Right atrium auricular region (tissue), 2 donors: Measurements from ENCODE around the gene SPRR2G. TPM values are rescaled to one million over a fixed set of nuclear protein-coding genes. Genes with fewer than 3 reads are reported as not detected.
"Not testable (repeated sequence)": the region's sequence is repeated elsewhere in the genome, so short reads cannot be mapped to it uniquely, and the experiment has no call there.

Experiments
- DNase-seq: peaks from one replicate; pipeline ENCODE4 v3.0.0-alpha.2; 2019; ENCODE audit warnings: low spot score
- H3K27ac ChIP-seq, 2 donors: fragments of 200-600 bp; sonication (generic); 1 replicate in 1 of 2; 2 replicates in 1 of 2; pipeline ENCODE4 v1.5.1; 2016 to 2019
- H3K27me3 ChIP-seq, 2 donors: fragments of 200-600 bp; sonication (generic); one replicate each; pipeline versions ENCODE4 v1.5.1 to v1.6.0; 2017 to 2019
- H3K36me3 ChIP-seq: fragments of 200-600 bp; sonication (generic); one replicate; pipeline ENCODE4 v1.5.1; 2016
- H3K4me1 ChIP-seq, 2 donors: fragments of 200-600 bp; sonication (generic); one replicate each; pipeline versions ENCODE4 v1.5.1 to v1.6.0; 2017 to 2019
- H3K4me3 ChIP-seq, 2 donors: fragments of 200-600 bp; sonication (generic); 1 replicate in 1 of 2; 2 replicates in 1 of 2; pipeline ENCODE4 v1.5.1; 2017 to 2019; ENCODE audit warnings: mild to moderate bottlenecking in 1 of 2, moderate library complexity in 1 of 2
- H3K9me3 ChIP-seq, 2 donors: fragments of 200-600 bp; sonication (generic); one replicate each; pipeline ENCODE4 v1.5.1; 2019
- total RNA-seq, 2 donors: library from RNA; depleted of rRNA; stranded (reverse); fragments of >200 nt; gene quantifications; one replicate each; pipeline ENCODE4 v1.1.0, GENCODE V29; 2016
- TF ChIP-seq, protein P1 (sequence below), 2 donors: fragments of 200-600 bp; sonication (generic); IDR thresholded peaks; one replicate each; pipeline ENCODE4 v1.5.1; 2019; ENCODE audit warnings: antibody characterized with exemption in 2 of 2

Gene SPRR2G
- total RNA-seq, result not detected

GRCh38 chr1:153150846-153151245 is at the start of gene SPRR2G:
Gene SPRR2G, minus strand, starts transcription at chr1:153150890. Its CDS starts 780 bp downstream, at chr1:153150110.
- no peak within 1 kb of the TSS for H3K4me3 ChIP-seq
- H3K4me1 ChIP-seq, result no peaks in the 10 kb centered on the region
- no peak within 1 kb of the TSS for H3K27ac ChIP-seq
- DNase-seq, result no peak
- no peaks in the 10 kb centered on the region for H3K36me3 ChIP-seq
- no peaks in the 10 kb centered on the region for H3K27me3 ChIP-seq
- TF ChIP-seq, protein P1, sequence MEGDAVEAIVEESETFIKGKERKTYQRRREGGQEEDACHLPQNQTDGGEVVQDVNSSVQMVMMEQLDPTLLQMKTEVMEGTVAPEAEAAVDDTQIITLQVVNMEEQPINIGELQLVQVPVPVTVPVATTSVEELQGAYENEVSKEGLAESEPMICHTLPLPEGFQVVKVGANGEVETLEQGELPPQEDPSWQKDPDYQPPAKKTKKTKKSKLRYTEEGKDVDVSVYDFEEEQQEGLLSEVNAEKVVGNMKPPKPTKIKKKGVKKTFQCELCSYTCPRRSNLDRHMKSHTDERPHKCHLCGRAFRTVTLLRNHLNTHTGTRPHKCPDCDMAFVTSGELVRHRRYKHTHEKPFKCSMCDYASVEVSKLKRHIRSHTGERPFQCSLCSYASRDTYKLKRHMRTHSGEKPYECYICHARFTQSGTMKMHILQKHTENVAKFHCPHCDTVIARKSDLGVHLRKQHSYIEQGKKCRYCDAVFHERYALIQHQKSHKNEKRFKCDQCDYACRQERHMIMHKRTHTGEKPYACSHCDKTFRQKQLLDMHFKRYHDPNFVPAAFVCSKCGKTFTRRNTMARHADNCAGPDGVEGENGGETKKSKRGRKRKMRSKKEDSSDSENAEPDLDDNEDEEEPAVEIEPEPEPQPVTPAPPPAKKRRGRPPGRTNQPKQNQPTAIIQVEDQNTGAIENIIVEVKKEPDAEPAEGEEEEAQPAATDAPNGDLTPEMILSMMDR (IDR thresholded peaks at IDR 0.05), result no peak
- H3K9me3 ChIP-seq, result no peaks in the 10 kb centered on the region

DNA sequence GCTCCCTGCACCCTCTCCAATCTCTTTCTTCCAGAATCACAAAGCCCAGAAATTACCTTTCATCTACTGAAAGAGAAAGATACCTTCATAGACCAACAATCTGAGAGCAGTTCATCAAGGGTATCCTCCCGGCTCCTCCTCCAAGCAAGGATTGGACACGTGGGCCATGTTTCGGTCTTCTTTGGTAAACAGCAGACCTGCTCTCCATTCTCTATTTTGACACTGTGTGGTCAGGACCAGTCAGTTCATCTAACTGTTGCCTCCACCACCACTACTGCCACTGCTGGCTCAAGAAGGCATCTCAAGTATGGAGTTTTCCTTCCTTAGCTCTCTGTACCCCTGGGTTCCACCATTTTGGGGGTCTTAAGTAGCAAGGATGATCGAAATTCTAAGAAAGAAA is 44.5 kb upstream of the SPRR2G start:
- Histone ChIP-seq H3K36me3 (no peaks in the 10 kb centered on the region), H3K27ac (no peak overlapping the region), H3K4me1 (no peaks in the 10 kb centered on the region), H3K4me3 (no peak overlapping the region), H3K27me3 (no peaks in the 10 kb centered on the region), H3K9me3 (no peaks in the 10 kb centered on the region)
- DNase-seq, result no peak
- TF ChIP-seq, protein P1 (IDR thresholded peaks at IDR 0.05), result no peak

GRCh38 chr1:153194331-153195050 is 43.8 kb upstream of the SPRR2G start:
- Histone ChIP-seq H3K27me3 (no peaks in the 10 kb centered on the region), H3K4me3 (no peak overlapping the region), H3K36me3 (no peaks in the 10 kb centered on the region), H3K9me3 (no peaks in the 10 kb centered on the region), H3K27ac (no peak overlapping the region), H3K4me1 (no peaks in the 10 kb centered on the region)
- DNase-seq, result no peak
- TF ChIP-seq, protein P1 (IDR thresholded peaks at IDR 0.05), result no peak

DNA sequence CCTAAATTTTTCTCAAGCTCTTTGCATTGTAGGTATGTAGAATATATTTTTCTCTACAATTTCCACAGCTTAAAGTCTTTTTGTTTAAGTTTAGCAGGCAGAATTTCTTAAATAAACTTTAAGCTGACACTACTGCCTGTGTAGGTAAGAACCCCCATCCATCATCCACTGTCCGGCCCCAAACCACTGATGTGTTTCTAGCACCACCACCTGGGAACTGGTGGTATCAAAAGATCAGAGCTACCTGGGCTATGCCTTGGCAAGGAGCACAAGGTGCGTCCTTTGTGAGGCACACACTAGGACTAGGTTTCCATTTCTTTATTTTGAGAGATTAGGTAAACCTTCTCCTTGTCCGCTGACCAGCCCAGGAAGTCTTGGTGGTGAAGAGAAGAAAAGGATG is 42.0 kb upstream of the SPRR2G start:
- Histone ChIP-seq H3K4me3 (no peak overlapping the region), H3K27me3 (no peaks in the 10 kb centered on the region), H3K27ac (no peak overlapping the region), H3K4me1 (no peaks in the 10 kb centered on the region), H3K36me3 (no peaks in the 10 kb centered on the region), H3K9me3 (no peaks in the 10 kb centered on the region)
- TF ChIP-seq, protein P1 (IDR thresholded peaks at IDR 0.05), result no peak
- no peak for DNase-seq

- DNase-seq, result no peak
- TF ChIP-seq, protein P1 (IDR thresholded peaks at IDR 0.05), result no peak
- H3K4me1 ChIP-seq, result no peaks in the 10 kb centered on the region
- H3K36me3 ChIP-seq, result no peaks in the 10 kb centered on the region
- no peak overlapping the region for H3K4me3 ChIP-seq
- H3K27ac ChIP-seq, result no peak overlapping the region
- no peaks in the 10 kb centered on the region for H3K27me3 ChIP-seq
- no peaks in the 10 kb centered on the region for H3K9me3 ChIP-seq
Measured at GRCh38 chr1:153190373-153190772, 39.7 kb upstream of the SPRR2G start.

- not testable (repeated sequence) for H3K9me3 ChIP-seq, H3K4me3 ChIP-seq, DNase-seq, H3K27ac ChIP-seq, H3K27me3 ChIP-seq, H3K4me1 ChIP-seq, H3K36me3 ChIP-seq
Measured at GRCh38 chr1:153188301-153188700, 37.6 kb upstream of the SPRR2G start.
